SW480 (cell line): ENCODE data around the gene RSAD2.

ENCODE experiments used
- DNase-seq: peaks from one replicate; pipeline ENCODE4 v3.0.0-alpha.2; 2016; ENCODE audit warnings: low spot score

The RSAD2 gene

GRCh38 chr2:6945821-6946220 is 68.2 kb downstream of the RSAD2 start:
- DNase-seq: no peak

DNA sequence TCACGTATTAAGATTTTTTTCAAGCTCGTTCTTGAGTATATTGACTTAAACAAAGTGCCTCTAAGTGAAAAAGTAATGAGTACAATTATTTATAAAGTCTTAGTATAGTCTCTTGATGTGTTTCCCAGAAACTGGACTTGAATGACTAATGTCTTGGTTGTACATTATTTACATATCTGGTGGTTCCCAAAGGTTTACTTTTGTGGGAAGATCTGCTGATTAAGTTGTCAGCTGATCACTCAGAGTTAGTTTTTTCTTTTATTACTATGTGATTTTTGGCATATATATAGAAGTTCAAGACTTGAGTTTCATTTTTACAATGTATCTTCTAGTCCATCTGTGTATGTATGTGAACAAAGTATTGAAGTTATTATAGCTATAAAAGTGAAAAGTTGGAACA is 69.1 kb downstream of the RSAD2 start:
- DNase-seq: no peak
